Stimulated activated naive B cell treated with anti-CD40 and anti-IgM and Interleukin-4, amounts not matched to agents 10 μg/mL and 1 μg/mL and 100 μg/mL, for 72 hours (primary cell): Measurements from ENCODE around the gene C2orf15.
"Not testable (repeated sequence)": the region's sequence is repeated elsewhere in the genome, so short reads cannot be mapped to it uniquely, and the experiment has no call there.

Experiments used
- ATAC-seq, 2 donors: fragments of 150-1000 bp; cut with Tn5 transposase; replicated peaks; 2 replicates each; pipeline ENCODE4 v1.10.0; 2021; ENCODE audit warnings: moderate library complexity in 1 of 2
- DNase-seq: peaks from one replicate; pipeline ENCODE4 v3.0.0; 2021
- H3K27ac Mint-ChIP-seq: one replicate; pipeline ENCODE4 v1.8.0; 2022; ENCODE audit warnings: mild to moderate bottlenecking, mixed read lengths
- H3K27me3 Mint-ChIP-seq, 2 donors: one replicate each; pipeline ENCODE4 v1.8.0; 2022; ENCODE audit warnings: mixed read lengths in 2 of 2
- H3K36me3 Mint-ChIP-seq, 2 donors: one replicate each; pipeline ENCODE4 v1.8.0; 2022; ENCODE audit warnings: mixed read lengths in 2 of 2, mild to moderate bottlenecking in 1 of 2
- H3K4me1 Mint-ChIP-seq, 2 donors: one replicate each; pipeline ENCODE4 v1.8.0; 2022; ENCODE audit warnings: mixed read lengths in 2 of 2, mild to moderate bottlenecking in 1 of 2
- H3K4me3 Mint-ChIP-seq, 2 donors: one replicate each; pipeline ENCODE4 v1.8.0; 2022; ENCODE audit warnings: mild to moderate bottlenecking in 2 of 2, mixed read lengths in 2 of 2, moderate library complexity in 1 of 2
- H3K9me3 Mint-ChIP-seq, 2 donors: one replicate each; pipeline ENCODE4 v1.8.0; 2022; ENCODE audit warnings: mixed read lengths in 2 of 2, mild to moderate bottlenecking in 1 of 2

The C2orf15 gene

GRCh38 chr2:99184811-99185210 is 43.3 kb downstream of the C2orf15 start:
- no peak overlapping the region for H3K27ac Mint-ChIP-seq
- H3K4me1 Mint-ChIP-seq: peaks cover 12 to 22% of the 10 kb centered on the region in 2 donors
- H3K9me3 Mint-ChIP-seq: no peaks in the 10 kb centered on the region
- H3K27me3 Mint-ChIP-seq: no peaks in the 10 kb centered on the region
- H3K36me3 Mint-ChIP-seq: peaks cover 11 to 25% of the 10 kb centered on the region in 2 donors
- H3K4me3 Mint-ChIP-seq: no peak overlapping the region
- ATAC-seq (no peak), DNase-seq (no peak)

- ATAC-seq (no peak), DNase-seq (no peak)
- Mint-ChIP-seq H3K36me3 (peaks cover 21 to 37% of the 10 kb centered on the region in 2 donors), H3K9me3 (peaks cover 3 to 4% of the 10 kb centered on the region in 2 donors), H3K4me3 (no peak overlapping the region), H3K27me3 (no peaks in the 10 kb centered on the region), H3K4me1 (peaks cover 8 to 15% of the 10 kb centered on the region in 2 donors), H3K27ac (no peak overlapping the region)
Observed at GRCh38 chr2:99187011-99187410, 45.5 kb downstream of the C2orf15 start.

- Mint-ChIP-seq H3K27ac (no peak overlapping the region), H3K4me3 (no peak overlapping the region), H3K36me3 (peaks cover 28 to 44% of the 10 kb centered on the region in 2 donors), H3K27me3 (no peaks in the 10 kb centered on the region), H3K4me1 (peaks cover 3 to 7% of the 10 kb centered on the region in 2 donors), H3K9me3 (peaks cover 6 to 7% of the 10 kb centered on the region in 2 donors)
- no peak for ATAC-seq
- no peak for DNase-seq
Observed at GRCh38 chr2:99188357-99188756, 46.9 kb downstream of the C2orf15 start.

- DNase-seq (no peak), ATAC-seq (no peak)
- no peaks in the 10 kb centered on the region for H3K27me3 Mint-ChIP-seq
- peaks cover 6 to 7% of the 10 kb centered on the region in 2 donors for H3K9me3 Mint-ChIP-seq
- H3K36me3 Mint-ChIP-seq: peaks cover 35 to 52% of the 10 kb centered on the region in 2 donors
- H3K4me3 Mint-ChIP-seq: no peak overlapping the region
- no peak overlapping the region for H3K27ac Mint-ChIP-seq
- peaks cover 0 to 2% of the 10 kb centered on the region in 2 donors for H3K4me1 Mint-ChIP-seq
Observed at GRCh38 chr2:99190548-99190947, 49.0 kb downstream of the C2orf15 start.

GRCh38 chr2:99192364-99192763 is 50.9 kb downstream of the C2orf15 start:
- H3K36me3 Mint-ChIP-seq: peaks cover 43 to 54% of the 10 kb centered on the region in 2 donors
- not testable (repeated sequence) for H3K27ac Mint-ChIP-seq, DNase-seq

GRCh38 chr2:99198103-99198841 is 56.8 kb downstream of the C2orf15 start:
- Mint-ChIP-seq H3K27me3 (no peaks in the 10 kb centered on the region), H3K4me1 (no peaks in the 10 kb centered on the region), H3K9me3 (no peaks in the 10 kb centered on the region), H3K27ac (no peak overlapping the region), H3K36me3 (peaks cover 19 to 27% of the 10 kb centered on the region in 2 donors), H3K4me3 (no peak overlapping the region)
- ATAC-seq: no peak
- DNase-seq: no peak

More at GRCh38 chr2:99192364-99192763, 50.9 kb downstream of the C2orf15 start:
- not testable (repeated sequence) for H3K27me3 Mint-ChIP-seq, H3K4me3 Mint-ChIP-seq, ATAC-seq, H3K4me1 Mint-ChIP-seq, H3K9me3 Mint-ChIP-seq

- no peak for ATAC-seq
- no peak for DNase-seq
- H3K9me3 Mint-ChIP-seq: no peaks in the 10 kb centered on the region
Observed at GRCh38 chr2:99200076-99200800, 58.7 kb downstream of the C2orf15 start.

More at GRCh38 chr2:99200076-99200800, 58.7 kb downstream of the C2orf15 start:
- Mint-ChIP-seq H3K36me3 (peaks cover 15 to 22% of the 10 kb centered on the region in 2 donors), H3K27ac (no peak overlapping the region), H3K4me1 (no peaks in the 10 kb centered on the region), H3K27me3 (no peaks in the 10 kb centered on the region), H3K4me3 (no peak overlapping the region)
